DMS 273 treated with DMSO at 0.1 percent for 48 hours (cell line): ENCODE measurements around the gene ME3.

Experiments
- DNase-seq: peaks from one replicate; lab custom pipeline; 2025; lab: John Stamatoyannopoulos, UW

The ME3 gene

GRCh38 chr11:86487671-86488070 is 184.7 kb downstream of the ME3 start:
- DNase-seq = no peak

- no peak for DNase-seq
Observed at GRCh38 chr11:86486261-86487030, 186.0 kb downstream of the ME3 start.

- no peak for DNase-seq
Observed at GRCh38 chr11:86484795-86485166, 187.6 kb downstream of the ME3 start.

GRCh38 chr11:86483940-86484794 is 188.2 kb downstream of the ME3 start:
- peak; percentile 77 for DNase-seq

- no peak for DNase-seq
Observed at GRCh38 chr11:86483610-86483939, 188.8 kb downstream of the ME3 start.

- no peak for DNase-seq
Observed at GRCh38 chr11:86482692-86483091, 189.7 kb downstream of the ME3 start.

GRCh38 chr11:86481399-86481798 is 191.0 kb downstream of the ME3 start:
- no peak for DNase-seq

GRCh38 chr11:86478348-86478747 is 194.1 kb downstream of the ME3 start:
- DNase-seq = no peak

GRCh38 chr11:86477495-86478155 is 194.8 kb downstream of the ME3 start:
- no peak for DNase-seq

GRCh38 chr11:86476109-86476861 is 196.1 kb downstream of the ME3 start:
- no peak for DNase-seq

- no peak for DNase-seq
Observed at GRCh38 chr11:86475027-86475426, 197.4 kb downstream of the ME3 start.

GRCh38 chr11:86473991-86474833 is 198.2 kb downstream of the ME3 start:
- DNase-seq = no peak

- no peak for DNase-seq
Observed at GRCh38 chr11:86469491-86470388, 202.7 kb downstream of the ME3 start.

GRCh38 chr11:86468169-86468568 is 204.2 kb downstream of the ME3 start:
- DNase-seq = no peak

- DNase-seq = no peak
Observed at GRCh38 chr11:86464509-86465221, 207.8 kb downstream of the ME3 start.

- DNase-seq = no peak
Observed at GRCh38 chr11:86463955-86464354, 208.5 kb downstream of the ME3 start.

- no peak for DNase-seq
Observed at GRCh38 chr11:86463120-86463519, 209.3 kb downstream of the ME3 start.

- DNase-seq = no peak
Observed at GRCh38 chr11:86461892-86462291, 210.5 kb downstream of the ME3 start.
